PC-9 (cell line): ENCODE results near the gene TYRP1.

Experiments
- EZH2 ChIP-seq: fragments of 200-600 bp; sonication (generic); IDR thresholded peaks from 2 replicates; pipeline ENCODE4 v1.8.0; 2017; ENCODE audit warnings: antibody characterized with exemption, low read depth
- TF ChIP-seq, protein P1 (sequence below): fragments of 200-600 bp; sonication (generic); conservative IDR thresholded peaks from 2 replicates; pipeline ENCODE4 v1.6.1; 2017; ENCODE audit warnings: mixed run types, antibody characterized with exemption, mild to moderate bottlenecking, moderate library complexity

DNA sequence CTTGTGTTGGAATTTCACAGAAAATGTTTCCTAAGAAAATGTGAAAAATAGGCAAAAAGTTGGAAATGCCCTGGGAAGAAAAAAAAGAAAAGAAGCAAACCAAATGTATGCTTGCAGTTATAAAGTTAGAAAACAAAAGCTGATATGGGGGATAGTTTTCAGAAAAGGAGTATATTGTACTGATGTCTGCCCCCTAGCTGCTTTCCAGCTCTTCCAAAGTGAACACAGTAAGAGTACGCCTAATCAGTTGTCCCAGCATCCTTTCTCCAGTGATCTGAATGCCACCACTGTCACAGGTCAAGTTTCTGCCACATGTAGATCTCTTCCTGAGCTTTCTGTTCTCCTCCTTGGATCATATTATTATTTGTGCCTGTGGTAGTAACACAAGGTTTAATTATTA is 5.8 kb downstream of the TYRP1 start:
- no peak for TF ChIP-seq EZH2
- TF ChIP-seq, protein P1, sequence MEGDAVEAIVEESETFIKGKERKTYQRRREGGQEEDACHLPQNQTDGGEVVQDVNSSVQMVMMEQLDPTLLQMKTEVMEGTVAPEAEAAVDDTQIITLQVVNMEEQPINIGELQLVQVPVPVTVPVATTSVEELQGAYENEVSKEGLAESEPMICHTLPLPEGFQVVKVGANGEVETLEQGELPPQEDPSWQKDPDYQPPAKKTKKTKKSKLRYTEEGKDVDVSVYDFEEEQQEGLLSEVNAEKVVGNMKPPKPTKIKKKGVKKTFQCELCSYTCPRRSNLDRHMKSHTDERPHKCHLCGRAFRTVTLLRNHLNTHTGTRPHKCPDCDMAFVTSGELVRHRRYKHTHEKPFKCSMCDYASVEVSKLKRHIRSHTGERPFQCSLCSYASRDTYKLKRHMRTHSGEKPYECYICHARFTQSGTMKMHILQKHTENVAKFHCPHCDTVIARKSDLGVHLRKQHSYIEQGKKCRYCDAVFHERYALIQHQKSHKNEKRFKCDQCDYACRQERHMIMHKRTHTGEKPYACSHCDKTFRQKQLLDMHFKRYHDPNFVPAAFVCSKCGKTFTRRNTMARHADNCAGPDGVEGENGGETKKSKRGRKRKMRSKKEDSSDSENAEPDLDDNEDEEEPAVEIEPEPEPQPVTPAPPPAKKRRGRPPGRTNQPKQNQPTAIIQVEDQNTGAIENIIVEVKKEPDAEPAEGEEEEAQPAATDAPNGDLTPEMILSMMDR, result no peak
